Progenitor cell of endocrine pancreas (in vitro differentiated cells): ENCODE results near the gene GPRIN3. TPM values are rescaled to one million over a fixed set of nuclear protein-coding genes. Genes with fewer than 3 reads are reported as not detected.

Source experiments
- DNase-seq: peaks from one replicate; pipeline ENCODE4 v3.0.0; 2021; ENCODE audit warnings: low spot score; ENCODE audit not compliant: unreplicated experiment
- H3K27ac Mint-ChIP-seq: 2 replicates; pipeline ENCODE4 v1.8.0; 2021; ENCODE audit warnings: mild to moderate bottlenecking, moderate library complexity, mixed read lengths
- H3K27me3 Mint-ChIP-seq: 2 replicates; pipeline ENCODE4 v1.8.0; 2021; ENCODE audit warnings: mixed read lengths
- H3K36me3 Mint-ChIP-seq: 2 replicates; pipeline ENCODE4 v1.8.0; 2022; ENCODE audit warnings: mixed read lengths; ENCODE audit not compliant: insufficient read depth
- H3K4me1 Mint-ChIP-seq: 2 replicates; pipeline ENCODE4 v1.8.0; 2021; ENCODE audit warnings: low read depth, mixed read lengths
- H3K4me3 Mint-ChIP-seq: 2 replicates; pipeline ENCODE4 v1.8.0; 2021; ENCODE audit warnings: low read depth, mild to moderate bottlenecking, moderate library complexity, mixed read lengths
- H3K9me3 Mint-ChIP-seq: 2 replicates; pipeline ENCODE4 v1.8.0; 2021; ENCODE audit warnings: low read depth, mixed read lengths
- CTCF ChIP-seq: fragments of 200-600 bp; sonication (generic); IDR thresholded peaks from one replicate; pipeline ENCODE4 v1.5.0; 2021; ENCODE audit warnings: antibody characterized with exemption, mild to moderate bottlenecking; ENCODE audit not compliant: unreplicated experiment
- long read RNA-seq: library from polyadenylated mRNA; unstranded; transcript quantifications from one replicate; pipeline ENCODE4 v2.0.0, GENCODE V29; 2020
- total RNA-seq: library from RNA; stranded (reverse); gene quantifications from 2 replicates; pipeline ENCODE4 v1.2.1, GENCODE V29; 2021

GPRIN3 gene
- total RNA-seq, result 14.8 and 16.0 TPM in 2 replicates
- long read RNA-seq, full-length matches to known transcripts, result 23 of 34 reads
- long read RNA-seq, partial matches to known transcripts, result 0 of 34 reads
- long read RNA-seq, other reads (novel, unspliced or antisense), result 11 of 34 reads

GRCh38 chr4:89307446-89308160, at the start of gene GPRIN3:
TSS of gene GPRIN3 (minus strand) at chr4:89307800. CDS start at chr4:89250110, 57,690 bp downstream.
- Mint-ChIP-seq H3K27me3 (no peaks in the 10 kb centered on the region), H3K4me3 (peak within 1 kb of the TSS; percentile 85), H3K27ac (peak within 1 kb of the TSS; percentile 43), H3K9me3 (no peaks in the 10 kb centered on the region), H3K36me3 (no peaks in the 10 kb centered on the region), H3K4me1 (peaks cover 32% of the 10 kb centered on the region)
- peak; percentile 50 for DNase-seq
- TF ChIP-seq CTCF, result peak; percentile 65

- peak overlapping the region; percentile 18 for H3K27ac Mint-ChIP-seq
- H3K4me1 Mint-ChIP-seq, result peaks cover 10% of the 10 kb centered on the region
- no peak overlapping the region for H3K4me3 Mint-ChIP-seq
- H3K27me3 Mint-ChIP-seq, result no peaks in the 10 kb centered on the region
- no peaks in the 10 kb centered on the region for H3K36me3 Mint-ChIP-seq
- no peaks in the 10 kb centered on the region for H3K9me3 Mint-ChIP-seq
- no peak for TF ChIP-seq CTCF
- no peak for DNase-seq
Measured at GRCh38 chr4:89357340-89357739, 49.7 kb upstream of the GPRIN3 start.

GRCh38 chr4:89356086-89356485, 48.5 kb upstream of the GPRIN3 start:
- H3K27me3 Mint-ChIP-seq, result no peaks in the 10 kb centered on the region
- no peak for DNase-seq
- H3K4me3 Mint-ChIP-seq, result no peak overlapping the region
- no peaks in the 10 kb centered on the region for H3K9me3 Mint-ChIP-seq
- H3K27ac Mint-ChIP-seq, result no peak overlapping the region
- no peaks in the 10 kb centered on the region for H3K36me3 Mint-ChIP-seq
- H3K4me1 Mint-ChIP-seq, result peaks cover 10% of the 10 kb centered on the region
- no peak for TF ChIP-seq CTCF

- peaks cover 4% of the 10 kb centered on the region for H3K4me1 Mint-ChIP-seq
- H3K4me3 Mint-ChIP-seq, result no peak overlapping the region
- H3K9me3 Mint-ChIP-seq, result peaks cover 6% of the 10 kb centered on the region
- H3K27me3 Mint-ChIP-seq, result no peaks in the 10 kb centered on the region
- H3K27ac Mint-ChIP-seq, result no peak overlapping the region
- no peak for TF ChIP-seq CTCF
- H3K36me3 Mint-ChIP-seq, result no peaks in the 10 kb centered on the region
- DNase-seq, result no peak
Measured at GRCh38 chr4:89353514-89353913, 45.9 kb upstream of the GPRIN3 start.

GRCh38 chr4:89352541-89352940, 44.9 kb upstream of the GPRIN3 start:
- H3K36me3 Mint-ChIP-seq, result no peaks in the 10 kb centered on the region
- DNase-seq, result no peak
- no peaks in the 10 kb centered on the region for H3K27me3 Mint-ChIP-seq
- H3K4me3 Mint-ChIP-seq, result no peak overlapping the region
- no peak overlapping the region for H3K27ac Mint-ChIP-seq
- no peak for TF ChIP-seq CTCF
- peaks cover 4% of the 10 kb centered on the region for H3K4me1 Mint-ChIP-seq
- peaks cover 10% of the 10 kb centered on the region for H3K9me3 Mint-ChIP-seq
